ENCODE data around the gene PTGES2.
"Not testable (repeated sequence)": the region's sequence is repeated elsewhere in the genome, so short reads cannot be mapped to it uniquely, and the experiment has no call there.

PTGES2 gene

DNA sequence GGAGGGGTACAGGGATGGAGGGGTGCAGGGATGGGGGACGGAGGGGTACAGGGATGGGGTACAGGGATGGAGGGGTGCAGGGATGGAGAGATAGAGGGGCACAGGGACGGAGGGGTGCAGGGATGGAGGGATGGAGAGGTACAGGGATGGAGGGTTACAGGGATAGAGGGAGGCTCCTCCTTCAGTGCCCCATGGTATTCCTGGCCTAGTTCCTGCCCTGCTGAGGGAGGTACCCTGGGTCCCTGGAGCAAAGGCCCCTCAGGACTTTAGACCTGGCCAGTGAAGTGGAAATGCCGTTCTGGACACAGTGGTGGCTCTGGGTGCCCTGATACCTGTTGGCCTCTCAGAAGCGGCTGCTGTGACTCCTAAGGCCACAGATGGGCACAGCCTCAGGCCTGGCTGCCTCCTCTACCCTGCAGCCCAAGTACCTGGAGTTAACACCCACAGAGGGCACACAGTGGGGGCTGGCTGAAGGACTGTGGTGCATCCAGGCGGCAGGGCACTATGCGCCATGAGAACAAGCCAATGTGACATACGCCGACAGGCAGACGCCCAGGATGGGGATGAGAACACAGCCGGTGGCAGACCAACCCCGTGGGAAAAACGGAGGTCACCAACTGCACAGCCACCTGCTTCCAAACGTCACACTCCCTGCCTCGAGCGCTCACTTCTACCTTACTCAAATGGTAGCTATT lies 8.4 kb downstream of the PTGES2 start:
- no peak for DNase-seq

DNA sequence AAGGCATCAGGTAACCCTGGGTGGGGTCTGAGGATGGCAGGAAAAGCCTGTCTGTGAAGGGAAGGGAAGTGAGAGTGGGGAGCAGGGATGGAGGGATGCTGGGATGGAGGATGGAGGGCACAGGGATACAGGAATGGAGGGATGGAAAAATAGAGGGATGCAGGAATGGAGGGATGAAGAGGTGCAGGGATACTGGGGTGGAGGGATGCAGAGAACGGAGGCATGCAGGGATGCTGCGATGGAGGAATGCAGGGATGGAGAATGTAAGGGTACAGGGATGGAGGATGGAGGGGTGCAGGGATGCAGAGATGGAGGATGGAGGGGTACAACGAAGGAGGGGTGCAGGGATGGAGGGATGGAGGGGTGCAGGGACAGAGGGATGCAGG lies 9.1 kb downstream of the PTGES2 start:
- DNase-seq, result no peak

DNA sequence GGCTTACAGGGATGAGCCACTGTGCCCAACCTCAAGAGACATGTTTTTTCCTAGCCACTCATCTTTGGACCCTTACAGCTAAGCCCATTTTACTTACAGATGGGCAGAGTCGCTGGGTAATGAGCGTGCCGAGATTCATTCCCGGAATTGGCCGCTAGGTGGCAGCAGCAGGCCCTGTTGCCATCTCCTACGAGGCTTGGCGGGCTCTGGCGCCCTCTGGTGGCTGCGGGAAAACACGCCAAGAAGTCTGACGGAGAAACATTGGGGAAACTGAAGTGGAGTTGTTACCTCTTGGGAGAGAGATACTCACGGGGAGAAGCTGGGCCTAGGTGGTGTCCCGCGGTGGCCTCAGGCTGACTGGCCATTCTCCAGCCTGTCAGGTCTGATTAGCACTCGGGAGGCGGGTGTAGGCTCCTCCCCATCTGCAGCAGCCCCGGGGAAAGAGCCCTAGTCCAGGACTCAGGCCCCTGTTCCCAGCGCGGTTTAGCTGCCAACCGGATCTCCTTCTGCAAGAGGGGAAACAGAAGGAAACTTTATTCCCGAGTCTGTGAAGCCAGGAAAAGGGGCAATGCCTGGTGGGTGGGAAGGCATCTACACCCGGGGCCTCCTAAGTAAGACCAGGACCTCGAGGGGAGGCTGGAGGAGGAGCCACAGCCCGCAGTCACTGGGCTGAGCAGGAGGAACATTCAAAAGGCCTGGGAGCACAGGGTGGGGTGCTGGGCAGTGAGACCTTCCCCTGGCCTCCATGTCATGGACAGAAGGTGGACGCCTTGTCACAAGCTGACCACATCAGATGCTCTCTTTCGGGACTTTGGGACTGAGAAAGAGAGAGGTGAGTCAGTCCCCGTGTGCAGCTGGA lies 9.7 kb downstream of the PTGES2 start:
- DNase-seq, result peak; percentile 68

DNA sequence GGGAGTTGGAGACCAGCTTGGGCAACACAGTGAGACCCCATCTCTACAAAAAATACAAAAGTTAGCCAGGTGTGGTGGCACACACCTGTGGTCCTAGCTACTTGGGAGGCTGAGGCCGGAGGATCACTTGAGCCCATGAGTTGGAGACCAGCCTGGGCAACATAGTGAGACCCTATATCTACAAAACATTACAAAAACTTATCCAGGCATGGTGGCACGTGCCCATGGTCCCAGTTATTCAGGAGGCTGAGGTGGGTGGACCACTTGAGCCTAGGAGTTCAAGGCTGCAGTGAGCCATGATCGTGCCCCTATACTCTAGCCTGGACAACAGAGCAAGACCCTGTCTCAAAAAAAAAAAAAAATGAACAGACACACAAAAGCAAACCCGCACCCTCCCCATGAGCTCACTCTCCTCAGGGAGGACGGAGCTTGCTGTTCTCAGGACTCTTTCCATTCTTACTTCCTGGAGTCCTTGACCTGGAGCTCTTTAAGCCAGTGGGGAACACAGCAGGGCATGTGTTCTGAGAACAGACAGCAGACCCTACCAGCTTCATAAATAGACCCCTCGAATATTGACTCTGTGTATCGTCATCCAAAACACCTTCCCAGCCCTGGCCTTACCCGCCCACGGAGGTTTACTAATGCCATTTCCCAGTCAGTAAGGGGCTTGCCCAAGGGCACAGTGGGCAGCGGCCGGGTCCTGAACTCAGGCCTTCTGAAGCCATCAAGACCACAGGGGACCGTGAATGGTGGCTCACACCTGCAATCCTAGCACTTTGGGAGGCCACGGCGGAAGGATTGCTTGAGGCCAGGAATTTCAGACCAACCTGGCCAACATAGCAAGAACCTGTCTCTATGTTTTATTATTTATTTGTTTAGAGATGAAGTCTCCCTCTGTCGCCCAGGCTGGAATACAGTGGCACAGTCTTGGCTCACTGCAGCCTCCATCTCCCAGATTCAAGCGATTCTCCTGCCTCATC lies 11.1 kb downstream of the PTGES2 start:
- no peak for DNase-seq

DNA sequence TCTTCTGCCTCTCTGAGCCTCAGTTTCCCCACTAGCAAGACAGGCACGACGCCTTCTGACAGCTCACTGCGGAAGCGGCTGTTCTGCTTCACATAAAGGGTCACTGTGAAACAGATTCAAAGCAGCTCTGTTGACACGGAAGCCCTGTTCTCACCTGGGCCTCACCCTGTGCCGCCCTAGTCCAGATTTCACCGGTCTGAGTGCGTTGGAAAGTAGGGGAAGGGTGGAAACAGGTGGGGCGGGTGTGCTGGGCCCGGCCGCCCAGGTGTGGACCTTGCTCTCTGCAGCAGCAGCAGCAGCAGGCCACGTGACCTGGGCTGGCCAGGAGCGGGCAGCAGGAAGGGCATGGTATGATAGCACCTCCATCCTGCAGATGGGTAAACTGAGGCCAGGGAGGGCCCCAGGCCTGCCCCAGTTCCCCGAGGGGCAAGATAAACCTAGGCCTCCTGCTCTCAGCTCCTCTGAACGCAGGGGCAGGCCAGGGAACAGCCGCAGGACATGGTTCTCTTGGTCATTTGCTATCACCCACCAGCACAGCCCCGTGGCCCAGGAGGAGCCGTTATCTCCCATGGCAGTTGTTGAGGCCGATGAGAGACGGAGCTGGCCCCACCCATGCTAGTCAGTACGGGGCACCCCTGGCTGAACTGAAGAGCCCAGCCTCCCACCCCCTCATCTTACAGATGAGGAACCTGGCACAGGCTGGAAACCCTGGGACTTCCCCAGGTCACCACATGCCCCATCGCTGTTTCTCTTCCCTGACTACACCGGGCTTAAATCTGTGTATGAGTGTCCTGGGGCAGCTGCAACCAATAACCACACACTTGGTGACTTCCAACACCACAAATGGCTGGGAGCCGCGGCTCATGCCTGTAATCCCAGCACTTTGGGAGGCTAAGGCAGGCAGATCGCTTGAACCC lies 12.1 kb downstream of the PTGES2 start:
- DNase-seq, result no peak

DNA sequence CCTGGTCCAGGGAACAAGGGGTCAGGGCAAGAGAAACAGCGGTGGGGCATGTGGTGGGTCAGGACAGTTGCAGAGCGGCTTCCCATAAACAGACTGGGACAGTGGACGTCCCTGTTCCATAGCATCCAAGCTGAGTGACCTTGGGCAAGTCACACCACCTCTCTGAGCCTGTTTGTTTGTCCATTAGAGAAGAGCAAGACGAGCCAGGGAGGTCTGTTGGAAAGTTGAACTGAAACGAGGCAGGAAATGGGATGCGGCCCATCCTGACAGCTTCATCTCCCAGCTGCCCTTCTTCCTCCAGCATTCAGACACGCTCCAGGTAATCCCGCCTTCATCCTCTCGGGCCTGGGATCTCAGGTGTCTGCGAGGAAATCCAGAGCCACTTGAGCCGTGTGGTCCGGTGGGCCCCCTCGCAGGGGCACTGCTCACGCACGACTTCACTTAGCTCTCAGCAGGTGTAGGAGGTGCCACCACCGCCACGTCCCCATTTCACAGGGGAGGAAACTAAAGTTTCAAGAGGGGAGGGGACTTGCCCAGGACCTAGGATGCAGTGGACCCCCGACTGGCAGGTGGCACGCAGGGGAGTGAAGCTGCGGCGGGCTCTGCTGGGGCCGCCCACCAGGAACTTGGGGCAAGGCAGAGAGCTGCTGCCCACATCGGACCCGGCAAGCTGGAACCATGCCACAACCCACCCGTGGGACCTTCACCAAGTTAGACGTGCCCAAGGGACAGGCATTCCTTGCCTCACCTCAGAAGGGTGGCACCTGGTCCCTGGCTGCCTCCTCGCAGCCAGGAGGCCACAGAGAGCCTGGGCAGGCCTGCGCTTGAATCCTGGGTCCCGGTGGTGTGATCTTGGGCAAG lies 13.0 kb downstream of the PTGES2 start:
- DNase-seq, result no peak

DNA sequence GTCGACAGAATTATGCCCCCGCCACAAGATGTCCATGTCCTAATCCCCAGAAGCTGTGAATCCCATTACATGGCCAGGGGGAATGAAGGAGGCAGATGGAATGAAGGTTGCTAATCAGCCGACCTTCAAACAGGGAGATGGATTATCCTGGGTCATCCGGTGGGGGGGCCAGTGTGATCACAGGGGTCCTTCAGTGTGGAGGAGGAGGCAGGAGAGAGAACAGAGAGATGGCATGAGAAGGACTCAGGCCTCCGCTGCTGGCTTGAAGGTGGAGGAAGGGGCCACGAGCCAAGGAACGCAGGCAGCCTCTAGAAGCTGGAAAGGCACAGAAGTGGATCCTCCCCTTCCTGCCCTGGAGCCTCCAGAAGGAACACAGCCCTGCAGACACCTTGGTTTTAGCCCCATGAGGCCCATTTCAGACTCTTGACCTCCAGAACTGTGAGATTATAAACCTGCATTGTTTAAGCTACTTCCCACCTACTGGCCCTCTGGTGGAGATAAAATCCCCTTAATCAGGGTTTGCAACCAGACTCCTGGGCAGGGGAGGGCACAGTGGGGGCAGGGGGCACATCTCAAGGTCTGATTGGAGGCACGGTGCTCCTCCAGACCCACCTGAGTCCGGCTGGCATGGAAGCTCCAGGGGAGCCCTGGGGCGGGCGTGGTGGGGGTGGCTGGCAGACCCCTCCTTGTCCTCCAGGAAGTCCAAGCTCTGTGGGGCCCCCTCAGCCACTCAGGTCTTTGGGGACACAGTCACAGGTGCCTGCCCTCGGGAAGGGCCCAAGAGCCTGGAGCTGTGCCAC lies 13.8 kb downstream of the PTGES2 start:
- DNase-seq, result no peak

DNA sequence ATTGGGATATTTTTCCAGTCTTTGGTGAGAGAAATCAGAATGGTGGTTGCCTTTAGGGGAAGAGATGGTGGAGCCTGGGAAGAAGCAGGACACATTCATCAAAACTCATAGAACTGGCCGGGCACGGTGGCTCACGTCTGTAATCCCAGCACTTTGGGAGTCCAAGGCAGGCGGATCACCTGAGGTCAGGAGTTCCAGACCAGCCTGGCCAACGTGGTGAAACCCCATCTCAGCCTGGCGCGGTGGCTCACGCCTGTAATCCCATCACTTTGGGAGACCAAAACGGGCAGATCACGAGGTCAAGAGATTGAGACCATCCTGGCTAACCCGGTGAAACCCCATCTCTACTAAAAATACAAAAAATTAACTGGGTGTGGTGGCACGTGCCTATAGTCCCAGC lies 15.8 kb downstream of the PTGES2 start:
- not testable (repeated sequence) for DNase-seq

DNA sequence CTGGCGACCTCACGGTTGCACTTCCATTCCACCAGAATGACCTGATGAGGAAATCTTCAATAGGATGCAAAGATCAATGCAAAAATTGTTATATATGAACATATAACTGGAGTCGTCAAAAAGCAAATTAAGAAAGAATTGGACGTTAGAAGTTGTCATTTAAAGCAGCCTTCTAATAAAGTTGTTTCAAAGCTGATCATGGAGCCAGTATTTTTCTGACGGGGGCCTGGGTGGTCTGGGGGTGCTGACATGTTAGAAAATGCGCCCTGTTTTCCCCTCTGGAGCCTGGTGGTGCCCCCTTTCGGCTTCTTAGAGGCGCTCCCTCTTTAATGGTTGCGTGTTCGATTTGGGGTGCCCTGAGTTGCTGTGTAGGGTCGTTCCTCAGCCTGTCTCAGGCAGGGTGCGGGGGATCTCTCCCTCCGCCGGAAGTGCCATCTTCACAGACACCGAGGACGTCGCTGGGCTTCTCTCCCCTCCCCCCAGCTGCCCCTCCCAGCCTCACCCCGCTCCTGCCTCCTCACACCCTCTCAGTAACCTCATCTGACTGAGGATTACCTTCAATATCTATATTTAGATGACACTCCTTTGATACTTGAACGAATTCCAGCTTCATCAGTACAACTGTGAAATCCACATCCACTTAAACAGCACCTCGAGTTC lies 18.3 kb downstream of the PTGES2 start:
- DNase-seq, result no peak

DNA sequence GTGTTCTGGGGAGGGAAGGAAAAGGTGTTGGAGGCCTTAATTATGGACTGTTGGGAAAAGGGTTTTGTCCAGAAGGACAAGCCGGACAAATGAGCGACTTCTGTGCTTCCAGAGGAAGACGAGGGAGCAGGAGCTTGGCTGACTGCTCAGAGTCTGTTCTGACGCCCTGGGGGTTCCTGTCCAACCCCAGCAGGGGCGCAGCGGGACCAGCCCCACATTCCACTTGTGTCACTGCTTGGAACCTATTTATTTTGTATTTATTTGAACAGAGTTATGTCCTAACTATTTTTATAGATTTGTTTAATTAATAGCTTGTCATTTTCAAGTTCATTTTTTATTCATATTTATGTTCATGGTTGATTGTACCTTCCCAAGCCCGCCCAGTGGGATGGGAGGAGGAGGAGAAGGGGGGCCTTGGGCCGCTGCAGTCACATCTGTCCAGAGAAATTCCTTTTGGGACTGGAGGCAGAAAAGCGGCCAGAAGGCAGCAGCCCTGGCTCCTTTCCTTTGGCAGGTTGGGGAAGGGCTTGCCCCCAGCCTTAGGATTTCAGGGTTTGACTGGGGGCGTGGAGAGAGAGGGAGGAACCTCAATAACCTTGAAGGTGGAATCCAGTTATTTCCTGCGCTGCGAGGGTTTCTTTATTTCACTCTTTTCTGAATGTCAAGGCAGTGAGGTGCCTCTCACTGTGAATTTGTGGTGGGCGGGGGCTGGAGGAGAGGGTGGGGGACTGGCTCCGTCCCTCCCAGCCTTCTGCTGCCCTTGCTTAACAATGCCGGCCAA lies 19.1 kb downstream of the PTGES2 start:
- DNase-seq, result no peak

DNA sequence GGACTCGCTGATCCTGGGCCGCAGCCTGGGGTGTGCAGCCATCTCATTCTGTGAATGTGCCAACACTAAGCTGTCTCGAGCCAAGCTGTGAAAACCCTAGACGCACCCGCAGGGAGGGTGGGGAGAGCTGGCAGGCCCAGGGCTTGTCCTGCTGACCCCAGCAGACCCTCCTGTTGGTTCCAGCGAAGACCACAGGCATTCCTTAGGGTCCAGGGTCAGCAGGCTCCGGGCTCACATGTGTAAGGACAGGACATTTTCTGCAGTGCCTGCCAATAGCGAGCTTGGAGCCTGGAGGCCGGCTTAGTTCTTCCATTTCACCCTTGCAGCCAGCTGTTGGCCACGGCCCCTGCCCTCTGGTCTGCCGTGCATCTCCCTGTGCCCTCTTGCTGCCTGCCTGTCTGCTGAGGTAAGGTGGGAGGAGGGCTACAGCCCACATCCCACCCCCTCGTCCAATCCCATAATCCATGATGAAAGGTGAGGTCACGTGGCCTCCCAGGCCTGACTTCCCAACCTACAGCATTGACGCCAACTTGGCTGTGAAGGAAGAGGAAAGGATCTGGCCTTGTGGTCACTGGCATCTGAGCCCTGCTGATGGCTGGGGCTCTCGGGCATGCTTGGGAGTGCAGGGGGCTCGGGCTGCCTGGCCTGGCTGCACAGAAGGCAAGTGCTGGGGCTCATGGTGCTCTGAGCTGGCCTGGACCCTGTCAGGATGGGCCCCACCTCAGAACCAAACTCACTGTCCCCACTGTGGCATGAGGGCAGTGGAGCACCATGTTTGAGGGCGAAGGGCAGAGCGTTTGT lies 19.9 kb downstream of the PTGES2 start:
- DNase-seq, result no peak

DNA sequence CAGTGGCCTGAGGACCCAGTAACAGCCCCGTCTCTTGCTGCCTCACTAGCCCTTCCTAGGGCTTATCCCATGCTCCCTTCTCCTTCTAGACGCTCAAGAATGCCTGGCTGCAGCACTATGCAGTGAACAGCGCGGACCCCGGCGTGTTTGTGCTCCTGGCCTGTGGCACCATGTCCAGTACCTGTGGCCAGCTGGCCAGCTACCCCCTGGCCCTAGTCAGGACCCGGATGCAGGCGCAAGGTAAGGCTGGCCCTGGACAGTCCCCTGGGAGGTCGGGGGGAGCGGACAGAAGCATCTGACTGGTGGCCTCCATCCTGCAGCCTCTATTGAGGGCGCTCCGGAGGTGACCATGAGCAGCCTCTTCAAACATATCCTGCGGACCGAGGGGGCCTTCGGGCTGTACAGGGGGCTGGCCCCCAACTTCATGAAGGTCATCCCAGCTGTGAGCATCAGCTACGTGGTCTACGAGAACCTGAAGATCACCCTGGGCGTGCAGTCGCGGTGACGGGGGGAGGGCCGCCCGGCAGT lies 20.5 kb downstream of the PTGES2 start:
- no peak for DNase-seq

DNA sequence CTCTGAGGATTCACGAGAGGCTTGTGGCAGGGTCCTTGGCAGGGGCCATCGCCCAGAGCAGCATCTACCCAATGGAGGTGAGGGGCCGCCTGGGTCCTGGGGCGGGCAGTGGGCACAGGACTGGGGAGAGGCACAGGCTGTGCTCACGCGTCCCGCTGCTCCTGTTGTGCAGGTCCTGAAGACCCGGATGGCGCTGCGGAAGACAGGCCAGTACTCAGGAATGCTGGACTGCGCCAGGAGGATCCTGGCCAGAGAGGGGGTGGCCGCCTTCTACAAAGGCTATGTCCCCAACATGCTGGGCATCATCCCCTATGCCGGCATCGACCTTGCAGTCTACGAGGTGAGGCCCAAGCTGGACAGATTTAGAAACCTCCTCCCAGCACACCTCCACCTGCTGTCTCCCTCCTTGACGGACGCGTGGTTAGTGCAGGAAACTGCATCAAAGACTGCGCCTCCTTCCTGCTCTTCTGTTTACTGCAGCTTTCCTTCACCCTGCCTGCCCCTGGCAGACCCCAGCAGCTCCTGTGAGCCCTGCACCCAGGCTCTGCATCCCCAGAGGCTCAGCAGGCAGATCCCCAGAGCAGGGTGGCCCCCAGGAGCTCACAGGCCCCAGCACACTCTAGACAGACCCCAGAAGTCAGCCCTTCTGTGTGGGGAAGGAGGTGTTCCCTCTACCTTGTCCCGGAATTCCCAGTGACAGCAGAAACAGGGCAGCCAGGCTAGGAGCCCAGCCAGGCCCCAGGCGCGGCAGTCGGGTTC lies 21.2 kb downstream of the PTGES2 start:
- no peak for DNase-seq

DNA sequence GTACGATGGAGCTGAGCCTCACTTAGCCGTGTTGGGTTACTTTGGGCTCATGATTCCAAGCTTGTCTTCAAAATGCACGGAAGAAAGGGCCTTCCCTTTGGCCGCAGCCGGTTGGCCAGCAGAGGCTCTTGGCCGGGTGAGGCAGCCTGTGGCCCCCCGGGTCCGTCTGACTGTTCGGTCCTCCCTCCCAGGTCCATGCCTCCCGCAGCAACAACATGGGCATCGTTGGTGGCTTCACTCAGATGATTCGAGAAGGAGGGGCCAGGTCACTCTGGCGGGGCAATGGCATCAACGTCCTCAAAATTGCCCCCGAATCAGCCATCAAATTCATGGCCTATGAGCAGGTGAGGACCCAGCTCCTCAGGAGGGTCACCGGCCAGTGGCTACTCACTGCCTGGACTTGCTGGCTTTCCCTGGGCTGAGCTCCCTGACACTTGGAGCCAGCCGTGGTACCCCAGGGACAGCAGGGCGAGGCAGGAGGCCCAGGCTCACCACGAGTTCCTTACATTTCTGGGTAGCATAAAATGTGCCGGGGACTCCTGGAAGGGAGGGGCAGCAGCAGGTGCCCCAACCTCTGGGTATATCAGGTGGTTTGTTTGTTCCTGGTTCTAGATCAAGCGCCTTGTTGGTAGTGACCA lies 21.9 kb downstream of the PTGES2 start:
- DNase-seq, result no peak

DNA sequence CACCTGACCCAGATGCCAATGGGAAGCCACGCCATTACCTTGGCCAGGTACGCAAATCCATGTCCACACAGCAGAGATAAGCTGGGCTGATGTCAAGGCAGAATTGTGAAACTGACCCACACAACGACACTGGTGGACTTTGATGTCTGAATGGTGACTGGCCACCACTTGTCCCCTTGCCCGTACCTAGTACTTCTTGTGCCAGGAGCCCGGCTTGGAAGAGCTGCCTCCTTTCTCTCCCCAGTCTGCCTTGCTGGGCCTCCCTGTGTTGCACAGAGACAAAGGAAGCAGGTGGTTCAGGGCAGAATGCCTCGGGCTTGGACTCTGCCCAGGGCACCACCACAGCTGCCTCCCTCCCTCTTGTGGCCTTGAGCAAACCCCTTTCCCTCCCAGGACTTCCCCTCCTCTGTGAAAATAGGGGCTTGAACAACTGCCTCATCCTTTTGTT lies 23.3 kb downstream of the PTGES2 start:
- no peak for DNase-seq

DNA sequence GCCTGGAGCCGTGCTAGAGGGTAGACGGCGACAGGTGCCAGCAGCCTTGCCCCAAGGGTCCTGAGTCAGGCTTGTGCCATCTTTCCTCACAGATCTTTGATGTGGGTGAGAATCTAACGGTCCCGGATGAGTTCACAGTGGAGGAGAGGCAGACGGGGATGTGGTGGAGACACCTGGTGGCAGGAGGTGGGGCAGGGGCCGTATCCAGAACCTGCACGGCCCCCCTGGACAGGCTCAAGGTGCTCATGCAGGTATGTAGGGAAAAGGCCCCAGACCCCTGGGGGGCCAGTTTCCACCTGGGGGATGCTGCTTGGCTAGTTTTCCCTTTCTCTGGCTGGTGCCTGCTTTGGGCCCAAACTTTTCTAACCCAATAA lies 24.0 kb downstream of the PTGES2 start:
- DNase-seq, result no peak

Measured in DMS153 (cell line).